ENCODE data around the gene MXRA7.
"Not testable (repeated sequence)": the region's sequence is repeated elsewhere in the genome, so short reads cannot be mapped to it uniquely, and the experiment has no call there.

The MXRA7 gene

DNA sequence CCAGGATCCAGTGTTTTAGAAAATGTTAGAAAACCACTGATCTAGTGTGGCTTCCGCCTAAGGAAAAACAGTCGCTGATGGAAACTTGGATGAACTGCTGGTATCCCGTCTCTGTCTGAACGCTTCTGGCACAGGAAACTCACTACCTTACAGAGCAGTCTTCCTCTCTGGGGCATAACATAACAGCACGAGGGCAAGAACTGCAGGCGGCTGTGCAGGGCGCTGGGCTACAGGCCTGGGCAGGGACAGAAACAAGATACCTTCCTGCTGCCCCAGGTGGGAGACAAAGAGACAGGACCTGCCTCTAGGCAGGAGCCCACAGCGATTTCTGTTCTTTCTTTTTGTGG, 10.5 kb downstream of the MXRA7 start:
- DNase-seq (ENCODE audit: insufficient read length, low spot score) (no peak), FAIRE-seq (no peak)
- no peak for TF ChIP-seq TAF1 (IDR thresholded peaks at IDR 0.05; ENCODE audit: low read depth, low read length)
- no peak for TF ChIP-seq POU2F2 (IDR thresholded peaks at IDR 0.05; ENCODE audit: low read depth, low read length)
- no peak for TF ChIP-seq SPI1 (IDR thresholded peaks at IDR 0.05; ENCODE audit: low read depth, low read length)
- no peak for TF ChIP-seq POLR2A (IDR thresholded peaks at IDR 0.05; ENCODE audit: low read depth, low read length)
- no peak for TF ChIP-seq POLR2AphosphoS5 (IDR thresholded peaks at IDR 0.05; ENCODE audit: low read depth, low read length)
- no peak for TF ChIP-seq PAX5 (IDR thresholded peaks at IDR 0.05; ENCODE audit: insufficient read depth, low read length, severe bottlenecking)

DNA sequence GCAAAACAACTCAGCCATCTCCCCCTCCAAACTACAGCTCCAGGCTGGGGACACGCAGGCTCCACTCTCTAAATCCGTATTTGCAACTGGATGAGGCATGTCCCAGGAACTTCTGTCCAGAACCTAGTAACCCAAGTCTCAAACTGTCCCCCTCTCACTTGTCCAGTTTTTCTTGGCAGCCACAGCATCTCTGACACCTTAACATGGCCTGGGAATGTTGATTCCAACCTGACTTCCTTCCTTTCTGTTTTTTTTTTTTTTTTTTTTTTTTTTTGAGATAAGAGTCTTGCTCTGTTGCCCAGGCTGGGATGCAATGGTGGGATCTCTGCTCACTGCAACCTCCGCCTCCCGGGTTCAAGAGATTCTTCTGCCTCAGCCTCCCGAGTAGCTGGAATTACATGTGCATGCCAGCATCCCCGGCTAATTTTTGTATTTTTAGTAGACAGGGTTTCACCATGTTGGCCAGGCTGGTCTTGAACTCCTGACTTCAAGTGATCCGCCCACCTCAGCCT, 12.2 kb downstream of the MXRA7 start:
- DNase-seq (ENCODE audit: insufficient read length, low spot score); FAIRE-seq: not testable (repeated sequence)

DNA sequence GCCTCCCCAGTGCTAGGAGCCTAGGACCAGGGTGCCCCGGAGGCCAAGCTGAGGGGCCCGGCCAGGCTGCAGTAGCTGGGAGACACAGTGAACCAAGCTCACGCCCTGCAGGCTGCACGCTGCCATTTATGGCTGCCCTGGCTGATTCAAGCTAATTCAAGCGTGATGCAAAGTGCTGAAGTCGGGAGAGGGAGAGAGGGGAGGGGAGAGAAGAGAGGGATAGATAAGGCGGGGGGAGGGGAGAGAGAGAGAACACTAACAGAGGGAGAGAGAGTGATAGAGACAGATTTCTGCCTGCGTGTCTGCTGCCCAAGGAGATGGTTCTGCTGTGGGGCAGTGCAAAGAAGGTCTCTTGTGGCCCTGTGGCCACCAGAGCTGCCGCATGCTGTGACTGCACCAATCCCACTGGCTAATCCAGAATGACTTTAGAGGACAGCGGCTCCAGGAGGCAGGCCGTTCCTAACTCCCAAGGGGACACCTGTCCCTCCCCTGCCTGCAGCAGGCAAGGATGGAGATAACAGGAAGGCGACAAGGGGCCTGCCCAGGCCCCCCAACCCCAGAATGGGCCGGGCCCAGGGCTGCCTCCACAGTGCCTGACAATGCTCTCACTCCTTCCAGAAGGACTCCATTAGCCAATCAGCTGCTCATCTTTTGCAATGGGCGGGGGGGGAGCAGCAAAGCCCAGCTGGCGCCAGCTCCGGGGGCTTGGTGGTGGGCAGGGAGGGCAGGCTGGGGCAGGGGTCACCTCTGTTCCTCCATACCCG, 12.9 kb downstream of the MXRA7 start:
- DNase-seq (ENCODE audit: insufficient read length, low spot score), result no peak

DNA sequence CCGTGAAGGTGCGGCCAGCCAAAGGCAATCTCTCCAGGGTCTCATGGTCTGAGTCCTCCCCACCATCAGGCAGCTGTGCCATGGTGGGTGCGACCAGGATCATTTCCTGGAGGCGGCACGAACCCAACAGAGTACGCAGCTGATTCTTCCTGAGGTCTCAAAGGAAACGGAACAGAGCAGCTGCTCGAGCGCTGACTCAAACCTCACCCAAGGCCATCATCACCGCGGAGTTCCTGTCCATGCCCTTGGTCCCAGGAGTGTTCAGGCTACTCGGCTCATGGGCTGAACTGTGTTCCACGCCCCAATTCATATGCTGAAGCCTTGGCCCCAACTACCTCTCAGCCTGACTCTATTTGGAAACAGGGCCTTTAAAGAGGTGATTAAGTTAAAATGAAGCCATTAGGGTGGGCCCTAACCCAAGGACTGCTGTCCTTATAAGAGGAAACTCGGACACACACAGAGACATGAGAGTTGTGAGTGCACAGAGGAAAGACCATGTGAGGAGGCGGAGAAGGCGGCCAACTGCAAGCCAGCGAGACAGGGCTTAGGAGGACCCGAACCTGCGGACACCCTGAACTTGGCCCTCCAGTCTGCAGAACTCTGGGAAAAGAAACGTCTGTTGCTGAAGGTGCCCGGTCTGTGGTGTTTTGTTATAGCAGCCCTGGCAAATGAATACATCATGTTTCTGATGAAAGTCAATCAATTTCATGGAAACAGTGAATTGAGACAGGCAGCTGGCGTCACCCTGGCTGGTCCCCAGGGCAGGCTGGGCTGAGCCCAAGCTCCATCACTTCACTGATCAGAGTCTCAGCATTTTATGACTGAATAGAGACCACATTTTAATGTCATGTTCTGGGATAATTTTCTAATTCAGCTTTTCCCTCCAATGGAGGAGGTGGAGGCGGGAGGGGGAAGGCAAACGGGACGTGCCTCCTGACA, 13.7 kb downstream of the MXRA7 start:
- peak; percentile 79 for FAIRE-seq
- TF ChIP-seq SPI1 (IDR thresholded peaks at IDR 0.05; ENCODE audit: low read depth, low read length), result no peak
- no peak for TF ChIP-seq PAX5 (IDR thresholded peaks at IDR 0.05; ENCODE audit: insufficient read depth, low read length, severe bottlenecking)
- TF ChIP-seq POU2F2 (IDR thresholded peaks at IDR 0.05; ENCODE audit: low read depth, low read length), result no peak
- TF ChIP-seq POLR2A (IDR thresholded peaks at IDR 0.05; ENCODE audit: low read depth, low read length), result no peak
- no peak for TF ChIP-seq POLR2AphosphoS5 (IDR thresholded peaks at IDR 0.05; ENCODE audit: low read depth, low read length)
- no peak for TF ChIP-seq TAF1 (IDR thresholded peaks at IDR 0.05; ENCODE audit: low read depth, low read length)

More for the DNA sequence above, 12.9 kb downstream of the MXRA7 start:
- TF ChIP-seq POU2F2 (IDR thresholded peaks at IDR 0.05; ENCODE audit: low read depth, low read length), result no peak
- TF ChIP-seq TAF1 (IDR thresholded peaks at IDR 0.05; ENCODE audit: low read depth, low read length), result no peak
- TF ChIP-seq POLR2A (IDR thresholded peaks at IDR 0.05; ENCODE audit: low read depth, low read length), result no peak
- TF ChIP-seq SPI1 (IDR thresholded peaks at IDR 0.05; ENCODE audit: low read depth, low read length), result no peak
- no peak for TF ChIP-seq PAX5 (IDR thresholded peaks at IDR 0.05; ENCODE audit: insufficient read depth, low read length, severe bottlenecking)
- no peak for TF ChIP-seq POLR2AphosphoS5 (IDR thresholded peaks at IDR 0.05; ENCODE audit: low read depth, low read length)
- FAIRE-seq, result no peak

GRCh38 chr17:76695059-76695831, 15.5 kb downstream of the MXRA7 start:
- TF ChIP-seq POU2F2 (IDR thresholded peaks at IDR 0.05; ENCODE audit: low read depth, low read length), result no peak
- TF ChIP-seq SPI1 (IDR thresholded peaks at IDR 0.05; ENCODE audit: low read depth, low read length), result no peak
- TF ChIP-seq POLR2AphosphoS5 (IDR thresholded peaks at IDR 0.05; ENCODE audit: low read depth, low read length), result no peak
- no peak for TF ChIP-seq TAF1 (IDR thresholded peaks at IDR 0.05; ENCODE audit: low read depth, low read length)
- TF ChIP-seq POLR2A (IDR thresholded peaks at IDR 0.05; ENCODE audit: low read depth, low read length), result no peak
- no peak for TF ChIP-seq PAX5 (IDR thresholded peaks at IDR 0.05; ENCODE audit: insufficient read depth, low read length, severe bottlenecking)
- DNase-seq (ENCODE audit: insufficient read length, low spot score), result no peak
- no peak for FAIRE-seq

More for the DNA sequence above, 13.7 kb downstream of the MXRA7 start:
- DNase-seq (ENCODE audit: insufficient read length, low spot score), result peak; percentile 55

- no peak for FAIRE-seq
- TF ChIP-seq POU2F2 (IDR thresholded peaks at IDR 0.05; ENCODE audit: low read depth, low read length), result no peak
- TF ChIP-seq POLR2A (IDR thresholded peaks at IDR 0.05; ENCODE audit: low read depth, low read length), result no peak
- TF ChIP-seq SPI1 (IDR thresholded peaks at IDR 0.05; ENCODE audit: low read depth, low read length), result no peak
- TF ChIP-seq TAF1 (IDR thresholded peaks at IDR 0.05; ENCODE audit: low read depth, low read length), result no peak
- no peak for DNase-seq (ENCODE audit: insufficient read length, low spot score)
Observed at GRCh38 chr17:76691379-76692191, 19.2 kb downstream of the MXRA7 start.

- FAIRE-seq, result no peak
- TF ChIP-seq SPI1 (IDR thresholded peaks at IDR 0.05; ENCODE audit: low read depth, low read length), result no peak
- TF ChIP-seq POLR2AphosphoS5 (IDR thresholded peaks at IDR 0.05; ENCODE audit: low read depth, low read length), result no peak
- no peak for TF ChIP-seq TAF1 (IDR thresholded peaks at IDR 0.05; ENCODE audit: low read depth, low read length)
- TF ChIP-seq POU2F2 (IDR thresholded peaks at IDR 0.05; ENCODE audit: low read depth, low read length), result no peak
- no peak for TF ChIP-seq POLR2A (IDR thresholded peaks at IDR 0.05; ENCODE audit: low read depth, low read length)
- TF ChIP-seq PAX5 (IDR thresholded peaks at IDR 0.05; ENCODE audit: insufficient read depth, low read length, severe bottlenecking), result no peak
Observed at GRCh38 chr17:76690596-76691280, 20.0 kb downstream of the MXRA7 start.

DNA sequence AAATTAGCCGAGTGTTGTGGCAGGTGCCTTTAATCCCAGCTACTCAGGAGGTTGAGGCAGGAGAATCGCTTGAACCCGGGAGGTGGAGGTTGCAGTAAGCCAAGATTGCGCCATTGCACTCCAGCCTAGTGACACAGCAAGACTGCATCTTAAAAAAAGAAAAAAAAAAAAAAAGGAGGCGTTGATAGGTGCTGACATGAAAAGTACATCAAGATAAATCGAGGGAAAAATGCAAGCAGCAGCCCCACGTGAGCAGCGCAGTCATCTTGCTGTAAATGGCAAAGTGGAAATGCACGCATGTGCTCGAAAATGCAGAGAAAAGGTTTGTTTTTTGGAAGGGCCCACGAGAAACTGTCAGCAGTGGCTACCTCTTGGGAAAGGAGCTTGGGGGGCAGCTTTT, 20.9 kb downstream of the MXRA7 start:
- DNase-seq (ENCODE audit: insufficient read length, low spot score) (no peak), FAIRE-seq (no peak)
- TF ChIP-seq PAX5 (IDR thresholded peaks at IDR 0.05; ENCODE audit: insufficient read depth, low read length, severe bottlenecking) (no peak), SPI1 (IDR thresholded peaks at IDR 0.05; ENCODE audit: low read depth, low read length) (no peak), TAF1 (IDR thresholded peaks at IDR 0.05; ENCODE audit: low read depth, low read length) (no peak), POU2F2 (IDR thresholded peaks at IDR 0.05; ENCODE audit: low read depth, low read length) (no peak)

More at GRCh38 chr17:76690596-76691280, 20.0 kb downstream of the MXRA7 start:
- no peak for DNase-seq (ENCODE audit: insufficient read length, low spot score)

All from GM12891 (cell line).